ENCODE measurements around the gene XYLT1.

XYLT1 gene

DNA sequence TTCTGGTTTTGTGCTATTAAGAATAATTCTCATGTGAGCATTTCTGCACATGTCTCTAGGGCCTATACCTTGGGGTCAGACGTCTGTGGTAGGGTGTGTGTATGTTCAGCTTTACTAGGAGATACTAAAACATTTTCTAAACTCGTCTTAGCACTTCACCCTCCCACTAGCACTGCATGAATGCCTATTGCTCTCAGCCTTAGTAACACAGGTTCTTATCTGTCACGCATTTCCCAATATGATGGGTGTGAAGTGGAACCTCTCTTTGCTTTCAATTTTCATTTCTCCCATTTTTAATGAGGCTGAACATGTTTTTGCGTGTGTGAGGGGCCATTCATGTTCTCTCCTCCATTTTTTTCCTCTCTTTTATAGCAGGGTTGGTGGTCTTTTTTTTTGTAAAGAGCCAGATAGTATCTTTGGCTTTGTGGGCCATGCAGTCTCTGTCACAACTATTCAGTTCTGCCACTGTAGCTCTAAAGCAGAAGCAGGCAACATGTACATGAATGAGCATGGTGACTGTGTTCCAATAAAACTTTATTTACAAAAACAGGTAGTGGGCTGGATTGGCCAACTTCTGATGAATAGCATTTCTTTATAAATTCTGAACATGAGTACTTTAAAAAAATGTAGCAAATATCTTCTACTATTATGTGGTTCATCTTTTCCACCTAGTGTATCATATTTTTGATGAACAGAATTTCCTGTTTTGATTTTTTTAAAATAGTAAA, 354.0 kb downstream of the XYLT1 start:
- no peak for DNase-seq

GRCh38 chr16:17109413-17109812, 361.3 kb downstream of the XYLT1 start:
- DNase-seq = no peak

DNA sequence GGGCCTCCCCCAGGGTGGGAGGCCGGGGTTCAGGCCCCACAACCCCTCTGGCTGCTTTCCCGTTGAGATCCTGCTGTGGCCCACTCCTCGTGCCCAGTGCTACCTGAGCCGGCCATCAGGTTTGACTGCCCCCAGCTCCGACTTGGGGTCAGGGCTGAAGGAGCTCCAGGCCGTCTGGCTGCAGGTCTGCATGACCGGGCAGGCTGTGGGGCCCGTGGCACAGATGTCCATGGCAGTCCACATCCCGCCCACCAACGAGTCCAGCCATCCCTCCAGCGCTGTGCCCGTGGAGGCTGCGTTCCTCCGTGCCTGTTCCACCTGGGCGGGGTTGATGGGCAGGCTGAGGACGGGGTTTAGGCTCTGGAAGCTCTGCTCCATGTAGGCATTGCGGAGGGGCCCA, 362.2 kb downstream of the XYLT1 start:
- DNase-seq = no peak

DNA sequence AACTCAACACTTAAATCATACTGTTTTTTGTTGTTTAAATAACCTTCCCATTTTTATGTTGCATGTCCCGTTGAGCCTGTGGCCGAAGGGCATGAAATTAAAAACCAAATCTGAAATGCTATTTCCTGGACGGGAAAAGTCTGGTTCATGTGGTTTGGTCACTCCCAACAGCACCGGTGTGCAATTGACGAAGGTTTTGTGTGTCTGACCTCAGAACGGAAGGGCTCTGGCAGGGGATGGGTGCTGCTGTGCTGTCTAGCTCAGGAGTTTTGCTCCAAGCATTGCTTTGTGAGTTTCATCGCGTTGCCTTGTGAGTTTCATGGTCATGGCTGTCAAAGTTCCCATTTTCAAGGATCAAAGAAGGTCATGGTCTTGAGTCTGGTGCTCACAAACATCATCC, 363.3 kb downstream of the XYLT1 start:
- DNase-seq = no peak

DNA sequence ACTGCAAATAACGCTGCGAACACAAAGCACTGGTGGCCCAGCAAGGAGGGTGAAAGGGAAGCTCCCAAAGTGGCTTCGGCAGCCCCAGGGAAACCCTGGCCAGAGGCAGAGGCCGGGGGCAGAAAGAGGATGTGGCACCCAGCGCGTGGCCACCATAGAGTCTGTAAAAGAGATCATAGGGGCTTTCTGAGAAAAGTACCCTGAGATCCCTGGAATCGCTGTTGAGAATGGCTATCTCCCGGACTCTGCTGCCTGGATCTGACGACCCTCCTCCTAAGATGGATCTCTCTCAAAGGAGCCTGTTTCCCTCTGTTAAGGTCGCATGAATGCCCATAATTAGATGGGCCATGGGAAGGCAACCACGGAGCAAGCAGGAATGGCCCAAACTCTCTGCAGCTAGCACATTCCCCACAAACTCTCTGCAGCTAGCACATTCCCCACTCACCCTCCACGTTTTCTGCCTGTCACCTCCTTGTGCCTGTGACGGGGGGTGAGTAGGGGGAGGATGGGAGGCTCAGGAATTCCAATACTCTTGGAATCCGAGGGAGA, 364.4 kb downstream of the XYLT1 start:
- DNase-seq = no peak

DNA sequence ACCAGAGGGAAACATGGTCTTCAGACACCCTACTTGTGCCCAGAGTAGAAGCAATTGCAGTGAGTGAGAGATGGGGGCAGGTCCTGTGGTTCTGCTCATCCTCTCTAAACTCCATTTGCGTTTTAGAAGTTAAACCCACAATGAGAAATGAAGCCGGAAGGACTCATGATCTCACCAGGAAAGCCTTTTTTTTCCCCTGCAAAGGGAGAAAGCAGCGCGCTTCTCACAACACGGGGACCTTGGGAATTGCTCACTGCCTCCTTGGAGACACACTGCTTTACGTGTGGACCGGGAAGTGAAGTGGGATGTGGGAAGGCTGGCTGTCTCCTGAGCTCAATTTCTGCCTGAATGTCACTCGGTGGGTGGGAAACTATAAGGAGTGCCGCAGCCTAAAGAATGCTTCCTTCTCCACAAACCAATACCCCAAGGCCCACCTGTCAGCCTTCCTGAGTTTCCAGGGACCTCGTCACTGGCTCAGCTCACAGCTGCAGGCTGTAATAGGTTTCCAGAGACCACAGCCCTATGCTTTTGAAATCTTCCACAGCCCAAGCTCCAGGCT, 365.4 kb downstream of the XYLT1 start:
- DNase-seq = no peak

- DNase-seq = no peak
Measured at GRCh38 chr16:17104654-17105053, 366.1 kb downstream of the XYLT1 start.

GRCh38 chr16:17103216-17103615, 367.5 kb downstream of the XYLT1 start:
- DNase-seq = no peak

- no peak for DNase-seq
Measured at GRCh38 chr16:17101646-17102045, 369.1 kb downstream of the XYLT1 start.

DNA sequence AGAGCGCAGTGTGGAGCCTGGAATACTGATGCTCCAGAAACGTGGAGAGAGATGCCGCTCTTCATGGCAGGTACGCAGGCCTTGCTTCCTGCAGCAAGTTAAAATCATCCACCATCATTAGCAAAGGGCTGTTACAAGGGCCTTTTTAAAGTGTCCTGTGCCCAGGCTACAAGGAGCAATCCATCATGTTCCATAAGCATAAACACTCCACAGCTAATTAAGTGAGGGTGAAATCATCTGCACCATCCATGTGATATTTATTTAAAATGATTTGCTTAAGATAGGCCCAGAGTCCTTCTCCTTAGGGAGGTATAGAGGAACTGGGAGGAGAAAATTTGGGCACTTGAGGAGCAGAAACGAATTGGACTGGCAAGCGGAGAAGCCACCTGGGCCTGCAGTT, 372.1 kb downstream of the XYLT1 start:
- no peak for DNase-seq

- DNase-seq = no peak
Measured at GRCh38 chr16:17084130-17084529, 386.6 kb downstream of the XYLT1 start.

DNA sequence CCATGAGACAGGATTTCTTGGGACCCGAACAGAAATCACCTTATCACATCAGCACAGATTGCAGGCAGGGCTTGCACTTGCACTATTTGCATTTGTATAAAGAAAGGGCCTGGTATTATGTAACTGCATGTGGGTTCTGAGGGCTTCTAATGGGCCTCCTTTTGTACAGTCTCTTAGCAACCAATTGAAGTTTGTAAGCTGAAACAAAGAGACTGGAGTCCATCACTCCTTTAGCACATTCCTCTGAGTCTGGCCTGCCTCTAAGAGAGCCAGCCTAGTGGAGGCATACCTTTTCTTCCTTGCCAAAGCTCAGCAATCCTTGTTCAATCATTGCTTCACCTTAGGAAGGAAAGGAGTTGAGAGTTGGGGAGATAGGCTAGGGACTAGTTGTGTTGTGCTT, 387.1 kb downstream of the XYLT1 start:
- DNase-seq = no peak

GRCh38 chr16:17082095-17082882, 388.5 kb downstream of the XYLT1 start:
- no peak for DNase-seq

DNA sequence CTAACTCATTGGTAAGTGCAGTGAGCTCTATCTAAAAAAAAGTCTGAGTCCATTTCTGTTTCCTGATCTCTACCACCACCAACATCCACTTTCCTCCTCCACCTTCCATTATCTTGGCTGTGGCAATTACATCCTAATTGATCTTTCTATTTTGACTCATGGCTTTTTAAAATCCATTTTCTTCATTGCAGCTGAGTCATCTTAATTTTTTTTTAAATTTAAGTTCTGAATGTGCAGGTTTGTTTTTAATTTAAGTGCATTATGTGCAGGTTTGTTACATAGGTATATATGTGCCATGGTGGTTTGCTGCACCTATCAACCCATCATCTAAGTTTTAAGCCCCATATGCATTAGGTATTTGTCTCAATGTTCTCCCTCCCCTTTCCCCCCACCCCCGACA, 390.7 kb downstream of the XYLT1 start:
- DNase-seq = no peak

DNA sequence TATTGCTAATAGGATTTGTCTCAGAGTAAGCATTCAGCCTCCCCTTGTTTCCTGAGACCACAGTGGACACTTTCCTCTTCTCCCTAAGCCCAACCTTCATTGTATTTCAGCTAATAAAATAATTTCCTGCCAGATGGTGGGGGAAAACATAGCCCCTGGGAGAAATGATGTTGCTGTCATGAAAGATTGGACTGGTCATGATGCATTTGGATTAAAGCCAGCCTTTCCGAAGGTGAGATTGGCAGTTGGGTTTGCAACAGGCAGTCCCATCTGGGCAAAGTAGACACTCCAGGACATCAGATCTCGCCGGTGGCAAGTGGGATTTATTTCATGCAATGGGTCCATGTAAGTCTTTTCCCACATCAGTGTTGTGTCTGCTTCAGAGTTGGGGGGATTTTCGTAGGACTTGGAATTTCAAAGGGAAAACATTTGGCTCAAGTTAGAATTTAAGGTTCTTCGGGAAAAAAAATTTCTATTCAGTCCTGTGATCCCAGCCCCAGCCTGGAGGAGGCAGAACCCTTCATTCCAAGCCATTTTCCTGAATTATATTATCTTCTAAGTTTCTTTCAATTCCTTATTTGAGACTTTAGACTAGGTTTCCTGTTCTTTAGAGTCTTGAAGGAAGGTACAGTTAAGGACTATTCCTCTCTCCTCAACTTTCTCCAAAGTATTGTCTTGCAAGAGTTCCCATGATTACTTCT, 391.7 kb downstream of the XYLT1 start:
- no peak for DNase-seq

DNA sequence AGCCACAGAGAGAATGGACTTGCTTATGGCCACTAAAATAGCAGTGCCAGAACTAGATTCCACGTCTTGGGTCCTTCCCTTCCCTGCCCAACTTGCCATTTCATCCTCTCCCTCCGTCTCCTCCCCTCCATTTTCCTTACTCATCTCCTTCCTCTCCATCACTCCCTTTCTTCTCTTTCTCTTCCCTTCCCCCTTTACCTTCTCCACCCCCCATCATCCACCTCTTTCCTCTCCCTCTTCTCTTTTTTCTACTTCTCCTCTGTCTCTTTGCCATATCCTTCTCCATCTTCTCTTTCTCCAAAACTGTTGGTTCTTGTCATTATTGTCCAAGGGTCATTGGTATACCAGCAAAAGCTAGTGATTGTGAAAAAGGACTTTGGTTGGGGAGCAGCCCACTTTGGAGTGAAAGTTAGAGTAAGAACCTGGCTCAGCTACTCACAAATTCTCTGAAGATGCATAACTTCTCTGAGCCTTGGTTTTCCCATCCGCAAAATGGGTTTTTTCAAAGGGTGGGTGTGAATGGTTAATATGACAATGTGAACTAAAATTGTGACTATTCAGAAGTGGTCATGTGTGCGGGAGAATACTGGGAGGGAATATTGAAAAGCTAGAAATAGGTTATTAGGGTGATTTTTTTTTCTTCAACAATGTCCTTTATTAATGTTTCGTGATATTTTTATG, 393.8 kb downstream of the XYLT1 start:
- no peak for DNase-seq

- DNase-seq = no peak
Measured at GRCh38 chr16:17076092-17076754, 394.5 kb downstream of the XYLT1 start.

DNA sequence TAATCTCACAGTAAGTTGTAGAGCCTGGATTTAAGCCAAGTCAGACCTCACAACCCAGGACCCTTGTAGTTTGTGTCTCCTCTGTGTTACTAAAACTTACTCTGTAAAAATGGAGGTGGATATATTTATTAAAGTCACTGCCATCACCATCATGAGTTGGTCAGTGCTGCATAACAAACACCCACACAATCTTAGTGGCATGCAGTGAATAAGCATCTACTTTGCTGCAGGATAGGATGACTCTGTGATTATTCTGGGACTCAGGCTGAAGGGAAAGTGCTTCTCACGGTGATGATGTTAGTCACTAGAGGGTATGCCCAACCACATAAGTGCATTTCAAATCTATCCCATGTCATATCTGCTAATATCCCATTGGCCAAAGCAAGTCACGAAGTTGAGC, 398.7 kb downstream of the XYLT1 start:
- no peak for DNase-seq

- no peak for DNase-seq
Measured at GRCh38 chr16:17070882-17071592, 399.7 kb downstream of the XYLT1 start.

GRCh38 chr16:17069681-17070080, 401.1 kb downstream of the XYLT1 start:
- no peak for DNase-seq

GRCh38 chr16:17068524-17068923, 402.2 kb downstream of the XYLT1 start:
- DNase-seq = no peak
